Measurements from ENCODE around the gene LILRB2.
"Not testable (repeated sequence)": the region's sequence is repeated elsewhere in the genome, so short reads cannot be mapped to it uniquely, and the experiment has no call there.

LILRB2 gene

GRCh38 chr19:54281007-54281728 is at the start of gene LILRB2:
Gene LILRB2 (minus strand): TSS chr19:54281110. CDS start chr19:54280496, 614 bp downstream.
- no peak for DNase-seq (ENCODE audit: low read depth)

- DNase-seq (ENCODE audit: low read depth) = no peak
Observed at GRCh38 chr19:54329476-54330165, 48.7 kb upstream of the LILRB2 start.

GRCh38 chr19:54328781-54329180 is 47.9 kb upstream of the LILRB2 start:
- not testable (repeated sequence) for DNase-seq (ENCODE audit: low read depth)

- DNase-seq (ENCODE audit: low read depth) = no peak
Observed at GRCh38 chr19:54325631-54326030, 44.7 kb upstream of the LILRB2 start.

GRCh38 chr19:54325194-54325621 is 44.3 kb upstream of the LILRB2 start:
- DNase-seq (ENCODE audit: low read depth) = peak; percentile 4

- DNase-seq (ENCODE audit: low read depth) = no peak
Observed at GRCh38 chr19:54324071-54324470, 43.2 kb upstream of the LILRB2 start.

GRCh38 chr19:54322934-54323333 is 42.0 kb upstream of the LILRB2 start:
- not testable (repeated sequence) for DNase-seq (ENCODE audit: low read depth)

- DNase-seq (ENCODE audit: low read depth) = not testable (repeated sequence)
Observed at GRCh38 chr19:54322295-54322694, 41.4 kb upstream of the LILRB2 start.

- no peak for DNase-seq (ENCODE audit: low read depth)
Observed at GRCh38 chr19:54319892-54320670, 39.2 kb upstream of the LILRB2 start.

- no peak for DNase-seq (ENCODE audit: low read depth)
Observed at GRCh38 chr19:54319049-54319448, 38.1 kb upstream of the LILRB2 start.

GRCh38 chr19:54317965-54318240 is 37.0 kb upstream of the LILRB2 start:
- DNase-seq (ENCODE audit: low read depth) = no peak

- DNase-seq (ENCODE audit: low read depth) = no peak
Observed at GRCh38 chr19:54317108-54317964, 36.4 kb upstream of the LILRB2 start.

- DNase-seq (ENCODE audit: low read depth) = no peak
Observed at GRCh38 chr19:54316746-54317107, 35.8 kb upstream of the LILRB2 start.

- no peak for DNase-seq (ENCODE audit: low read depth)
Observed at GRCh38 chr19:54315956-54316355, 35.0 kb upstream of the LILRB2 start.

- no peak for DNase-seq (ENCODE audit: low read depth)
Observed at GRCh38 chr19:54312436-54313377, 31.8 kb upstream of the LILRB2 start, which contains the start of gene LILRA5. Gene LILRA5 (minus strand): TSS chr19:54313166. CDS start chr19:54313019, 147 bp downstream.

GRCh38 chr19:54312011-54312410 is 31.1 kb upstream of the LILRB2 start:
- no peak for DNase-seq (ENCODE audit: low read depth)

- DNase-seq (ENCODE audit: low read depth) = no peak
Observed at GRCh38 chr19:54311486-54311885, 30.6 kb upstream of the LILRB2 start.

GRCh38 chr19:54310543-54310942 is 29.6 kb upstream of the LILRB2 start:
- no peak for DNase-seq (ENCODE audit: low read depth)

- no peak for DNase-seq (ENCODE audit: low read depth)
Observed at GRCh38 chr19:54309811-54310210, 28.9 kb upstream of the LILRB2 start.

GRCh38 chr19:54307389-54308020 is 26.6 kb upstream of the LILRB2 start:
- DNase-seq (ENCODE audit: low read depth) = no peak

Data from fibroblast of the conjunctiva (primary cell).